ENCODE data around the gene BTN2A1. TPM values are rescaled to one million over a fixed set of nuclear protein-coding genes. Genes with fewer than 3 reads are reported as not detected.

BTN2A1 gene
- total and polyA plus RNA-seq, 9 of the 15 experiments (the other 6 are each of a cell fraction or from before 2014, with no cell fraction given), result 6.7 to 22.1 (median 16.4) TPM

DNA sequence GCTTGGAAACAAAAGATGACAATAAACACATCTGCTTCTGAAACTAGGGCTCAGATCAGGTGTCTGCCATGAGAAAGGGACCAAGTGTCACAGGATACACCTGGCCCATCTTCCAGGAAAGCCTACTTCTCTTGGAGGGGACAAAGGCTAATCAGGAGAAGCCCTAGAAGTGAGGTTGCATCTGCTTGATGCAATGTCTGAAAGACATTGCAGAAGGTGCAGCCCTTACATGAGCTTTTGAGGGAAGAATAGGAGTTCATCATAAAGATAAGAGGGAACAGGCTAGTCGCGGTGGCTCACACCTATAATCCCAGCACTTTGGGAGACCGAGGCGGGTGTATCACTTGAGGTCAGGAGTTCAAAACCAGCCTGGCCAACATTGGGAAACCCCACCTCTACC is 39.9 kb downstream of the BTN2A1 start:
- H3K79me2 ChIP-seq (ENCODE audit: control insufficient read depth, insufficient read depth, low read length), result no peaks in the 10 kb centered on the region
- no peaks in the 10 kb centered on the region for H3K9me3 ChIP-seq (replicated peaks; ENCODE audit: control insufficient read depth, insufficient read depth, low read depth, low read length)
- H3K27ac ChIP-seq (ENCODE audit: extremely low read depth, low read depth, low read length), result no peak overlapping the region
- H2AFZ ChIP-seq (ENCODE audit: low read depth, low read length), result peak overlapping the region; percentile 27; the same call in 1 of the 2 replicates
- in situ Hi-C loops (cut with MboI), result no loop called here
- ATAC-seq, result no peak
- no peaks in the 10 kb centered on the region for H3K27me3 ChIP-seq (ENCODE audit: control insufficient read depth in 2 of 2, insufficient read depth in 2 of 2, low read length in 2 of 2)
- WGBS (ENCODE audit: insufficient coverage, low coverage, missing lambda C conversion rate), result 42% methylated on average over 4 of the region's 4 CpGs
- BruUV-seq (replicated peaks), result no TSS peak
- no peak overlapping the region for H3K9ac ChIP-seq (ENCODE audit: insufficient read depth in 1 of 2, low read depth in 2 of 2, low read length in 2 of 2)
- intact Hi-C loops (cut with micrococcal nuclease), result no loop called here
- POLR2A ChIA-PET, result interaction anchor here (0.6 to 1.2 kb wide), 6 partner anchors 13 to 300 kb away, joined by 3 to 5 read pairs (median 3); a partner anchor contains a TSS
- H3K9me1 ChIP-seq (ENCODE audit: control insufficient read depth, insufficient read depth, low read length), result no peaks in the 10 kb centered on the region
- peaks cover 18 to 33% of the 10 kb centered on the region in 2 experiments for H3K4me1 ChIP-seq (replicated peaks in 1 of 2; ENCODE audit: control insufficient read depth in 2 of 2, insufficient read depth in 2 of 2, low read length in 2 of 2)
- TF ChIP-seq, protein P1, sequence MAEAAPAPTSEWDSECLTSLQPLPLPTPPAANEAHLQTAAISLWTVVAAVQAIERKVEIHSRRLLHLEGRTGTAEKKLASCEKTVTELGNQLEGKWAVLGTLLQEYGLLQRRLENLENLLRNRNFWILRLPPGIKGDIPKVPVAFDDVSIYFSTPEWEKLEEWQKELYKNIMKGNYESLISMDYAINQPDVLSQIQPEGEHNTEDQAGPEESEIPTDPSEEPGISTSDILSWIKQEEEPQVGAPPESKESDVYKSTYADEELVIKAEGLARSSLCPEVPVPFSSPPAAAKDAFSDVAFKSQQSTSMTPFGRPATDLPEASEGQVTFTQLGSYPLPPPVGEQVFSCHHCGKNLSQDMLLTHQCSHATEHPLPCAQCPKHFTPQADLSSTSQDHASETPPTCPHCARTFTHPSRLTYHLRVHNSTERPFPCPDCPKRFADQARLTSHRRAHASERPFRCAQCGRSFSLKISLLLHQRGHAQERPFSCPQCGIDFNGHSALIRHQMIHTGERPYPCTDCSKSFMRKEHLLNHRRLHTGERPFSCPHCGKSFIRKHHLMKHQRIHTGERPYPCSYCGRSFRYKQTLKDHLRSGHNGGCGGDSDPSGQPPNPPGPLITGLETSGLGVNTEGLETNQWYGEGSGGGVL (CRISPR knock-in tag; IDR thresholded peaks at IDR 0.05), result no peak
- peak; percentile 85 for TF ChIP-seq CEBPG (CRISPR knock-in tag; IDR thresholded peaks at IDR 0.05)
- peak; percentile 59 to 61 for TF ChIP-seq CEBPG (tag; conservative IDR thresholded peaks at IDR 0.05 in 1 of 2, IDR thresholded peaks at IDR 0.05 in 1 of 2)
- TF ChIP-seq ZNF133 (CRISPR knock-in tag; IDR thresholded peaks at IDR 0.05), result no peak
- TF ChIP-seq, protein P2, sequence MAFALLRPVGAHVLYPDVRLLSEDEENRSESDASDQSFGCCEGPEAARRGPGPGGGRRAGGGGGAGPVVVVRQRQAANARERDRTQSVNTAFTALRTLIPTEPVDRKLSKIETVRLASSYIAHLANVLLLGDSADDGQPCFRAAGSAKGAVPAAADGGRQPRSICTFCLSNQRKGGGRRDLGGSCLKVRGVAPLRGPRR (CRISPR knock-in tag; IDR thresholded peaks at IDR 0.05), result no peak
- TF ChIP-seq MCM5 (IDR thresholded peaks at IDR 0.05; ENCODE audit: low read depth), result no peak
- TF ChIP-seq RBM34 (IDR thresholded peaks at IDR 0.05; ENCODE audit: borderline replicate concordance, insufficient read depth, low read length), result no peak
- FAIRE-seq, result no peak
- H4K20me1 ChIP-seq (replicated peaks; ENCODE audit: control insufficient read depth, insufficient read depth, low read length), result no peaks in the 10 kb centered on the region
- H3K4me2 ChIP-seq (ENCODE audit: insufficient read depth, low read length), result no peak overlapping the region
- no peak for DNase-seq (ENCODE audit: extremely low read depth in 1 of 4, low spot score in 3 of 4)
- CTCF ChIA-PET (ENCODE audit: low intra/inter-chr PET ratio), result no interaction called here
- no peak overlapping the region for H3K4me3 ChIP-seq
- no peaks in the 10 kb centered on the region for H3K36me3 ChIP-seq (ENCODE audit: control insufficient read depth, insufficient read depth, low read length)
